AG20443 (cell line): Measurements from ENCODE around the gene PTTG1IP2.

Experiments used
- DNase-seq: peaks from one replicate; pipeline ENCODE4 v3.0.0; 2012; ENCODE audit warnings: low spot score, mixed read lengths

PTTG1IP2 gene

DNA sequence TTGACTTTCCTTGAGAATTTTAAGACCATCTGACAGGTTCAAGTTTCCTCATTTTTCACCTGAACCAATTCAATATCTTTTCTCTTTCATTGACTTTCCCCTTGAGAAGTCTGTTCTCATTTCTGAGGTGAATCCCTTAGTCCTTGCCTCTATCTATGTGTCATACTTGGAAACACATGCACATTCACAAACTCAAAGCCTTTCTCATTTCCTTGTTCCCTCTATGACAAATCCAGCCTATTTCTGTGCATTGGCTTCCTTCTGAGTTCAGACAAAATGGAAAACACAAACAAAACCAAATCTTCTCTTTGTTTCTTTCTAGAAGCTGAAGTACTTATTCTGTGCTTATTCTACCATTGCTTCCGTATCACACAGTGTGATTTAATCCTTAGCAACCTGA is 13.8 kb downstream of the PTTG1IP2 start:
- no peak for DNase-seq

- no peak for DNase-seq
These were observed 15.3 kb downstream of the PTTG1IP2 start for GRCh38 chr7:90484706-90485105.

DNA sequence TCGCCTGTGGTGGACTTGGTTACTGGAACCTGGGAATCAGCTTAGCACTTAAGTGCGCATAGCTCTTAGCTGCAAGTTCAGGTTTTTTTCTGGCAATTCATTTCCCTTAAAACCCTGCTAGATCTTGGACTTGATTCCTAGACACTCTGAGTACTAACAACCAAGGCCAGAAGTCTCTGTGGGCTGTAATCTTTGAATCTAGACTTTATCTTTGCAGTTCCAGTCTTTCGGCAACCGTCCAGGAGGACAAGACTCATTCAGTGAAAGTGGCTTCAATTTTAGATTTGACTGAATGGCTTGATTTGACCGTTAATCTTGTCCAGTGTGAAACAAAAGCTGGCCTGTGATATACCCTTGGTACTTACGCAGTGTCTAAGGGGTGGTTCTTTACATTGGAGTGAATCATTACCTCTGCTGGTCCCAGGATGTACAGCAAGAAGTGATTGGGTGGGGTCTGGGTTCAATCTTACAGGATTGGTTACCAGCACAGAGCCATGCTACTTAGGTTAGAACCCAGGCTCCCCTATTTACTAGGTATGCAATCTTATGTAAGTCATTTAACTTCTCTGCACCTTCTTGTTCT is 16.4 kb downstream of the PTTG1IP2 start:
- no peak for DNase-seq

DNA sequence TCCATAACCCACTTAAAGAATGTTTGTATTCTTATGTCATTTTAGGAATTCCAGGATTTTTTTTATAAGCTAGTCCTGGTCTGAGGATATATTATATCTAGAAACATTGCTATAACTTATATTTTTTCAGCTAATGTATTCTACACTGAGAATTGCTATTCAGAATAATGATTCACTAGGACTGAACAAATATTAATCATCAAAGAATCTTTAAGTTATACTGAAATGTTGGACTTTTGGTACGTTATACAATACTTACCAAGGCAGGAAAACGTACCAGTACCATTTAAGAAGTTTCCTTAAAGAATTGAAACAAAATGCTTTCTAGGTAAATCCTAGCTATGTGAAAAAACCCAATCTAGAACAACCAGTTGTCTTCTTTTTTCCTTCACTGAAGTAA is 18.4 kb downstream of the PTTG1IP2 start:
- DNase-seq, result no peak

DNA sequence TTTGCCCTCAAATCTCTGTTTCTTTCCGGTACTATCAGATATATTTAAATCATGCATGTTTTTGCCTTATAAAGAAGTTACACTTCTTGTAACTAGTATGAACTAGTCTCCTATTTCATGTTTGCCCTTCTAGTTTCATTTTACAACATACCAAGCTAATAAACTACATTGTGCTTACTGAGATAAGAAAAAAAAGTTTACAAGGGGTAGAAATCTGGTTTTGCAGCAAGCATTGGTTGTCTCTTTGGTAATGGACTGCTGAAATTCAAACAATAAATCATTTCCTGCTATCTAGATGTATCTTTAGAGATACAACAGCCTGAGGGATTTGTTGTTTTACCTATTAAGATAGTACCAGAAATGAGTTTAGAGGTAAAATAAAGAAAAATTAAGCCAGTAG is 18.8 kb downstream of the PTTG1IP2 start:
- DNase-seq, result no peak

DNA sequence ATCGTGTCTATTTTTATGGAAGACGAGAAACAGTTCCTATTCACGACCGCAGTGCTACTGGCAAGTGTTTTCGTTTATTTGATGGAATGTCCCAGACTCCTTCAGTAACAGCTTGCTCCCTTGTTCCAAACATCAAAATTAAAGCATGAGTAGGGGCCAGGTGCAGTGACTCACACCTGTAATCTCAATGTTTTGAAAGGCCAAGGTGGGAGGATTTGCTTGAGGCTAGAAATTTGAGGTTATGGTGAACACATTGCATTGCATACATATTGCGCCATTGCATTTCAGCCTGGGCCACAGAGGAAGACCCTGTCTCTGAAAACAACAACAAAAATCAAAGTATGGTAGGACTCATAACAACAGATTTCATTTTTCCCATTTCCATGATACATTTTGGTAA is 22.8 kb downstream of the PTTG1IP2 start:
- DNase-seq, result no peak

- no peak for DNase-seq
These were observed 25.8 kb downstream of the PTTG1IP2 start for GRCh38 chr7:90495241-90495640.

GRCh38 chr7:90502539-90502938 is 33.1 kb downstream of the PTTG1IP2 start:
- DNase-seq, result no peak

DNA sequence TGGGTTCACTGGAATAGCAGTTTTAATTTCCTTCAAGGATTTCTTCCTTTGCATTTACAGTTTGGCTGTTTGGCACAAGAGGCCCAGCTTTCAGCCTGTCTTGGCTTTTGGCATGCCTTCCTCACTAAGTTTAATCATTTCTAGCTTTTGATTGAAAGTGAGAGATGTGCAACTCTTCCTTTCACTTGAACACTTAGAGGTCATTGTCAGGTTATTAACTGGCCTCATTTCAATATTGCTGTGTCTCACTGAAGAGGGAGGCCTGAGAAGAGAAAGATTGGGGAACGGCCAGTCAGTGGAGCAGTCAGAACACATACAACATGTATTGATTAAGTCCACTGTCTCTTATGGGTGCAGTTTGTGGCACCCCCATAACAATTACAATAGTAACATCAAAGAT is 33.9 kb downstream of the PTTG1IP2 start:
- no peak for DNase-seq

DNA sequence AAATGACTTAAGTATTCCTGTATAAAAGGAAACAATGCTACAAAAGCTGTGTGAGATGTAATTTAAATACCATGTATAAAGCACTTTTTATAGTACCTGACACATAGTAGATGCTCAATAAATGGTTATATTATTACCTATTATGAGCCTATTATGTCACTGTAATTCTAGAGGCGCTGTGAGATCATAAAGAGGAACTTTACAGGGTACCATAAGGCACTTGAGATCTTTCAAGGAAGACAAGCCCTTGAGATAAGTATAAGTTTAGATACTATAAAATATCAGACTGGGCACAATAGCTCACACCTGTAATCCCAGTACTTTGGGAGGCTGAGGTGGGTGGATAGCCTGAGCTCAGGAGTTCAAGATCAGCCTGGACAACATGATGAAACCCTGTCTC is 38.3 kb downstream of the PTTG1IP2 start:
- DNase-seq, result no peak

DNA sequence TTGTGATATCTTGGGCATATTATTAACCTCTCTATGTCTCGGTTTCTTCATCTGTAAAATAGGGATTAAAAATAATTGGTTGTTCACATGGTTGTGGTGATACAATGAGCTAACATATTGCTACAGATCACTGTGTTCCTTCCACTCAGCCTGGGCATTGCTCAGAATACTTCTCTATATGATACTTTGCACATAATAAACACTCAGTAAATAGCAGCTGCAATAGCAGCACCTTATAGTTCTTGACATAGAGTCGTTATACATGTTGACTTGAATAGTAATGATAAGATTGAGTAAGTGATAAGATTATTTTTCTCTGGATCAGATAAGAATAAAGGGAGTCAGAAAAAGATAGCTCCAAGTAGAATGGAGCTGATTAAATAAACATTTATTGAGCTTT is 42.3 kb downstream of the PTTG1IP2 start:
- no peak for DNase-seq

DNA sequence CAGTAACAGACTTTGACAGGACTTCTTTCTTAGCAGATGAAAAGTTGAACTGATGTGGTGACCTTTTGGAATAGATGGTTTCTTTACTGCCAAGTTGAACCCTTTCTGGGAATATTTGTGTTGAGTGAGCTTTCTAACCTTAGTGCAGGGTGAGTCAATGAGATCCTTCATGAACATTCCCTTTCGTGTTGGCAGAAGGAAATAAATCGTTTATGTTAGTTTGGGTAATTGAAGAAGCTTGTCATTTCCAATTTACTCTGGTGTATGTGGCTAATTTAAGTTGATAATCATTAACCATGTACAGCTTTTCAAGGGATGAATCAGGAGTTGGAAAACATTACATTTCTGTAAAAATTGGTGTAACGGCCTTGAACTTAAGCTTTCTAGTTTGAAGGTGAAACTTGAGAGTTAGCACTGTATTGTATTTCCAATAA is 43.4 kb downstream of the PTTG1IP2 start:
- no peak for DNase-seq

- no peak for DNase-seq
These were observed 46.8 kb downstream of the PTTG1IP2 start for GRCh38 chr7:90516257-90516656.

GRCh38 chr7:90518630-90519029 is 49.2 kb downstream of the PTTG1IP2 start:
- no peak for DNase-seq

DNA sequence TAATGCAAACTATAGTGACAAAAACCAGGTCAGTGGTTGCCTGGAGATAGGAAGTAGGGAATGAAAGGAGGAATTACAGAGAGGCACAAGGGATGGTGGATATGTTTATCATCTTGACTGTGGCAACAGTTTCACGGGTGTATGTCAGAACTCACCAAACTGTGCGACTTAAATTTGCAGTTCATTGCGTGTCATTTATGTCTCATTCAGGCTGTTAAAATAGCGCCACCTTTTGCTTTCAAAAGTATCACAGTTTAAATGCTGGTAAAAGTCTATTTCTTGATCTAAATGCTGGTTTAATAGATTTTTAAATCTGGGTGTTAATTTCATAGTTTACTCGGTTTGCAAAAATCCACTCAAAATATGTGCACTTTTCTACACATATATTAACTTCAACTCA is 51.0 kb downstream of the PTTG1IP2 start:
- no peak for DNase-seq

DNA sequence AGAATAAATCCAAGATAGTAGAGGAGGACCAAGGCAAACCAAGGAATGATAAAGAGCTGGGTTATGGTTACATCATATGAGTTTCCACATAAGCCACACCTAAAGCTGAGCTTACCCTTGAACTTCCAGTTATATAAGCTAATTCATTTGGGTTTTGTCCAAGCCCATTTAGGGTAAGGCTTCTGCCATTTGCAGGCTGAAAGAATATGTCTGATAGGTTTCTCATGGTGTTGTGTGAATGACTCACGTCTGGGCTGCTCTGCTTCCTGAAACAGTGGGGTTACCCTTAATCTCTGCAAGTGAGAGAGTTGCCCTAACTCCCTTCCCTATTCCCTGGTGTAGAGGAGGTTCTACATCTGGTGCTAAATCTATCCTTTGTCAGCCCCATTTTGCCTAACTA is 60.8 kb downstream of the PTTG1IP2 start:
- DNase-seq, result peak; percentile 9

GRCh38 chr7:90532231-90532929 is 62.9 kb downstream of the PTTG1IP2 start:
- DNase-seq, result no peak

DNA sequence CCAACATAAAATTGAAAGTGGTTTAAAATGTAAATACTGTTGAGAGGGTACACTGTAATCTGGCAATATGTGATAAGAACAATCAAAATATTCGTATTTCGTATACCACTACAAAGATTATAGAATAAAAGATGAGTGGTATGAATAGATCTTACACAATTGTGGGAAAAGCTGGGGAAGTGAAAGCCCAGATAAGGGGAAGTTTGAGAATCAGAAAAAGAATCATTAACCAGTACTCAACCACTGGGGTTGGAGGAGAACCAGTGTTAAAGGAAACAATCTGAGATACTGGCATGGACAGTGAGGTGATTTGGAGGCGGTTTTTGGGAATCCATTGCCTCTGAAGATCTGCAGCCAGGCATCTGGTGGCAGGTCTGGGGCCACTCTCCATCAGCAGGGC is 67.0 kb downstream of the PTTG1IP2 start:
- no peak for DNase-seq

DNA sequence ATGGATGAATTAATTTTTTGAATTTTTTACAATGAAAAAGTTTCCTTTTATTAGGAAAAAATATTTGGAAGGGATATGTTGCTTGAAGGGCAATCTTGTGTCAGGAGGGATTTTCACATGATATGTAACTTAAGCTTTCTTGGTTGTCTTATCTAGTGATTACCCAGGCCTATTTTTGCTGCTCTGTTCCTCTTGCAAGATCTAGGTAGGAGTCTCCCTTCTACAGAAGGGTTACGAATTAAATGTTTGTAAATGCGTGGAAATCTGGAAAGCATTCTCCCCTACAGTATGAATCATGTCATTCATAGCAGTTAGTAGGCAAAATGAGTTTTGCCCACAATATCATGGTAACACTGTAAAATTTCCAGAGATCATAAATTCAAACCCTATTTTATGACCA is 69.0 kb downstream of the PTTG1IP2 start:
- no peak for DNase-seq

DNA sequence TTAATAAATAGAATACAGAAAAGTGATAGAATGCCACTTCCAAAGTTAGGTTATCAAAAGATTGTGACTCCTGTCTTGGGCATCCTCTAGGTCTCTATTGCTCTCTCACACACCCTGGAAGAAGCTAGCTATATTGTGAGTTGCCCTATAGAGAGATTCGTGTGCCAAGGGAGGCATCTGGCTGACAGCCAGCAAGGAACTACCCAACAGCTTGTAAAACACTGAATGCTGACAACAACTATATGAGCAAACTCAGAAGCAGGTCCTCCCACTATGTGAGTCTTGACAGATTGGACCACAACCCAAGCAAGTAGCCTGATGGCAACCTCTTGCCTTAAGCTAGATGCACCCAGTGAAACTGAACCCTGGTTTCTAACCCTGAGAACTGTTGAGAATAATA is 71.0 kb downstream of the PTTG1IP2 start:
- DNase-seq, result no peak

GRCh38 chr7:90551036-90551435 is 81.6 kb downstream of the PTTG1IP2 start:
- DNase-seq, result no peak

- DNase-seq, result peak; percentile 14
These were observed 83.1 kb downstream of the PTTG1IP2 start for GRCh38 chr7:90552521-90552920.

GRCh38 chr7:90560730-90561129 is 91.3 kb downstream of the PTTG1IP2 start:
- peak; percentile 46 for DNase-seq
